Spleen (tissue), 11 donors: ENCODE results near the gene NARS2. TPM values are rescaled to one million over a fixed set of nuclear protein-coding genes. Genes with fewer than 3 reads are reported as not detected.

Source experiments
- DNase-seq: peaks from one replicate; pipeline ENCODE4 v3.0.0-alpha.2; 2020
- H3K27ac ChIP-seq, 8 donors: fragments of 200-600 bp; sonication (generic) in 7 of 8; 1 replicate in 4 of 8; 2 replicates in 4 of 8; pipeline versions ENCODE4 v1.5.0 to v1.8.0; 2016 to 2021; ENCODE audit warnings: inconsistent platforms in 4 of 8, mild to moderate bottlenecking in 4 of 8, moderate library complexity in 1 of 8
- H3K27me3 ChIP-seq, 7 donors: fragments of 200-600 bp; sonication (generic) in 6 of 7; replicated peaks in 1 of 7; 1 replicate in 4 of 7; 2 replicates in 3 of 7; pipeline versions ENCODE4 v1.5.0 to v1.8.0; 2016 to 2021; ENCODE audit warnings: inconsistent platforms in 3 of 7, mild to moderate bottlenecking in 1 of 7
- H3K36me3 ChIP-seq, 6 donors: fragments of 200-600 bp; sonication (generic) in 5 of 6; 1 replicate in 4 of 6; 2 replicates in 2 of 6; pipeline versions ENCODE4 v1.5.0 to v1.8.0; 2016 to 2021; ENCODE audit warnings: inconsistent platforms in 2 of 6
- H3K4me1 ChIP-seq, 6 donors: fragments of 200-600 bp; sonication (generic) in 5 of 6; 1 replicate in 3 of 6; 2 replicates in 3 of 6; pipeline versions ENCODE4 v1.5.0 to v1.8.0; 2016 to 2021; ENCODE audit warnings: inconsistent platforms in 3 of 6
- H3K4me3 ChIP-seq, 8 donors: fragments of 200-600 bp; sonication (generic) in 7 of 8; 1 replicate in 4 of 8; 2 replicates in 4 of 8; pipeline versions ENCODE4 v1.5.0 to v1.8.0; 2016 to 2021; ENCODE audit warnings: inconsistent platforms in 4 of 8, mild to moderate bottlenecking in 4 of 8, moderate library complexity in 2 of 8
- H3K9me3 ChIP-seq, 8 donors: fragments of 200-600 bp; sonication (generic) in 7 of 8; 1 replicate in 4 of 8; 2 replicates in 4 of 8; pipeline versions ENCODE4 v1.5.0 to v1.8.0; 2016 to 2021; ENCODE audit warnings: inconsistent platforms in 4 of 8
- POLR2A ChIP-seq, 3 donors: fragments of 450-650 bp; IDR thresholded peaks; one replicate each; pipeline ENCODE4 v1.5.1; 2017; ENCODE audit warnings: antibody characterized with exemption in 3 of 3, mild to moderate bottlenecking in 1 of 3
- POLR2AphosphoS5 ChIP-seq, 3 donors: sonication (generic); formaldehyde crosslinking; IDR thresholded peaks; one replicate each; pipeline ENCODE4 v1.5.1; 2017; ENCODE audit warnings: antibody characterized with exemption in 3 of 3
- WGBS, 5 donors: extraction: QIAGEN DNeasy Blood & Tissue Kit in 3 of 5; methylation state at CpG; one replicate each; pipeline versions ENCODE4 v1.1.5 to v1.1.7; 2013 to 2018; 5-methylcytosine and 5-hydroxymethylcytosine counted together
- intact Hi-C: fragments of 100-400 bp; cut with DNase I; formaldehyde crosslinking; loops from one replicate; pipeline ENCODE4 v1.15.0; 2023; ENCODE audit warnings: low total_unique reads
- polyA plus RNA-seq, 3 donors: library from polyadenylated mRNA; stranded (reverse); fragments of 200-250 nt; gene quantifications; one replicate each; pipeline ENCODE4 v1.2.1, GENCODE V29; 2013
- total RNA-seq, 7 donors: library from RNA; depleted of rRNA in 3 of 7; stranded (reverse); fragments of >200 nt in 3 of 7; fragmentation: NEBNext Ultra II Directional in 4 of 7; extraction: Animal tissue kit (Norgen Biotek cat#: 25700) in 4 of 7; gene quantifications; one replicate each; pipeline versions ENCODE4 v1.1.0 to v1.2.1, GENCODE V29; 2016 to 2021
- TF ChIP-seq, protein P1 (sequence below), 11 experiments: fragments of 200-600 bp in 7 of 11; fragments of 450-650 bp in 4 of 11; sonication (generic) in 4 of 11; IDR thresholded peaks in 8 of 11; conservative IDR thresholded peaks in 3 of 11; 1 replicate in 7 of 11; 2 replicates in 4 of 11; pipeline versions ENCODE4 v1.4.0 to v1.8.0; 2016 to 2021; ENCODE audit warnings: antibody characterized with exemption in 11 of 11, inconsistent platforms in 4 of 11, mild to moderate bottlenecking in 1 of 11
- donor health status: healthy with polysubstance abuse.
- donor health status: DM: no; HTN: no; CAD: no; lungs with moderate emphysema.
- donor health status: DM: no; HTN: no; CAD: no.
- donor health status: Bipolar disorder and iron deficiency.
- donor health status: healthy.
- donor health status: DM: no; HTN: no; CAD: no.
- donor health status: DM: yes; HTN: yes; CAD: no.

Gene NARS2
- total and polyA plus RNA-seq, 10 donors = 11.2 to 19.7 (median 14.6) TPM

DNA sequence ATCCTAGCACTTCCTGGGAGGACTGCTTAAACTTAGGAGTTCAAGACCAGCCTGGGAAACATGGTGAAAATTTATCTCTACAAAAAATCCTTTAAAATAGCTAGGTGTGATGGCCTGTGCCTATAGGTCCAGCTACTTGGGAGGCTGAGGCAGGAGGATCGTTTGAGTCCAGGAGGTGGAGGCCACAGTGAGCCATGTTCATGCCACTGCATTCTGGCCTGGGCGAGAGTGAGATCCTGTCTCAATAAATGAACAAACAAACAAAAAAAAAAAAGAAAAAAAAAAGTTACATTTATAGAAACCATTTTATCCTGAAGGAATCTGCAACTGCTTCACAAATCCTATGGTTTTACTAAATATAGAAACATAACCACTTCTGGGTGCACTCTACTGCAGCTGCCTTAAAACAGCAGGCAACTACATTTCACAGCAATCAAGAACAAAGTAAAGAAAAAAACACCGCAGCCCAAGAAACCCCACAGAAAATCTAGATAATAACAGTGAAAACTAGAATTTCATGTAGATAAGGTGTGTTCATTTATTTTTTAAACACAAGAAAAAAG, 81.2 kb downstream of the NARS2 start:
- Histone ChIP-seq H3K4me3 (no peak overlapping the region), H3K27me3 (no peaks in the 10 kb centered on the region), H3K4me1 (no peaks in the 10 kb centered on the region), H3K9me3 (no peaks in the 10 kb centered on the region), H3K27ac (no peak overlapping the region), H3K36me3 (peaks cover 0 to 26% (median 3%) of the 10 kb centered on the region in 6 donors)
- DNase-seq = no peak
- intact Hi-C loops = no loop called here
- WGBS, 5 donors = 92 to 95% (median 94%) methylated on average over 3 of the region's 3 CpGs
- TF ChIP-seq POLR2A (IDR thresholded peaks at IDR 0.05) = no peak
- TF ChIP-seq, protein P1, sequence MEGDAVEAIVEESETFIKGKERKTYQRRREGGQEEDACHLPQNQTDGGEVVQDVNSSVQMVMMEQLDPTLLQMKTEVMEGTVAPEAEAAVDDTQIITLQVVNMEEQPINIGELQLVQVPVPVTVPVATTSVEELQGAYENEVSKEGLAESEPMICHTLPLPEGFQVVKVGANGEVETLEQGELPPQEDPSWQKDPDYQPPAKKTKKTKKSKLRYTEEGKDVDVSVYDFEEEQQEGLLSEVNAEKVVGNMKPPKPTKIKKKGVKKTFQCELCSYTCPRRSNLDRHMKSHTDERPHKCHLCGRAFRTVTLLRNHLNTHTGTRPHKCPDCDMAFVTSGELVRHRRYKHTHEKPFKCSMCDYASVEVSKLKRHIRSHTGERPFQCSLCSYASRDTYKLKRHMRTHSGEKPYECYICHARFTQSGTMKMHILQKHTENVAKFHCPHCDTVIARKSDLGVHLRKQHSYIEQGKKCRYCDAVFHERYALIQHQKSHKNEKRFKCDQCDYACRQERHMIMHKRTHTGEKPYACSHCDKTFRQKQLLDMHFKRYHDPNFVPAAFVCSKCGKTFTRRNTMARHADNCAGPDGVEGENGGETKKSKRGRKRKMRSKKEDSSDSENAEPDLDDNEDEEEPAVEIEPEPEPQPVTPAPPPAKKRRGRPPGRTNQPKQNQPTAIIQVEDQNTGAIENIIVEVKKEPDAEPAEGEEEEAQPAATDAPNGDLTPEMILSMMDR (IDR thresholded peaks at IDR 0.05 in 8 of 11, conservative IDR thresholded peaks at IDR 0.05 in 3 of 11) = no peak
- no peak for TF ChIP-seq POLR2AphosphoS5 (IDR thresholded peaks at IDR 0.05)

DNA sequence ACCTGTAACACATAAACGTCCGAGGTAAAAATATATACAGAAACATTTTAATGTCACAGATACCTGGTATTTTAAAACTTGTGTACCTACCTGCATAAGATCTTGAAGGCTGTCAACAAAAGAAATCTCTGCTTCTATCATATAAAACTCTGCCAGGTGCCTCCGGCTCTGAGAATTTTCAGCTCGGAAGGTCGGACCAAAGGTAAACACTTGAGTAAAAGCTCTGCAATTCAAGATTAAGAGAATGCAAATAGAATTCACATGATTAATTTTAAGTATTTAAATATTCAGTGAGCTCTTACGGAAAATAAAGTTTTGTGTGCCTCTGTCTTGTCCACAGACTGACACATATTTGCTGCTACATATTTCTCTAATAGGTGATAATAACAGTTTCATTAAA, 81.7 kb downstream of the NARS2 start:
- peaks cover 0 to 31% (median 3%) of the 10 kb centered on the region in 6 donors for H3K36me3 ChIP-seq
- no peaks in the 10 kb centered on the region for H3K27me3 ChIP-seq
- no peak overlapping the region for H3K4me3 ChIP-seq
- H3K27ac ChIP-seq = no peak overlapping the region
- DNase-seq = no peak
- TF ChIP-seq POLR2A (IDR thresholded peaks at IDR 0.05) (no peak), POLR2AphosphoS5 (IDR thresholded peaks at IDR 0.05) (no peak)
- TF ChIP-seq, protein P1 (IDR thresholded peaks at IDR 0.05 in 8 of 11, conservative IDR thresholded peaks at IDR 0.05 in 3 of 11) = no peak
- intact Hi-C loops = no loop called here
- WGBS, 5 donors = 90 to 97% (median 96%) methylated on average over 6 of the region's 6 CpGs
- H3K9me3 ChIP-seq = no peaks in the 10 kb centered on the region
- H3K4me1 ChIP-seq = no peaks in the 10 kb centered on the region

DNA sequence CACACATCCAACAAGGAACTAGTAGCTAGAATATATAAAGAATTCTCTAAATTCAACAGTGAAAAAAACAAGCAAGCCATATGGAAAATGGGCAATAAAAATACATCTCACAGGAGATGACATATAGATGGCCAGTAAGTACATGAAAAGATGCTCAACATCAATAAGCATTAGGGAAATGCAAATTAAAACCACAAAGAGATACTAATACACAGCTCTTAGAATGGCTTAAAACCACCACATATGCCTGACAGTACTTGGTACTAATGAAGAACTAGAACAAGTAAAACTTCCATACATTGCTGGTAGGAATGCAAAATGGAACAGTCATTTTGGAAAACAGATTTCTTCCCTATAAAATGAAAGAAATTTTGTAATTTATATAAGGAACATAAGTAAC, 85.5 kb downstream of the NARS2 start:
- no peak for DNase-seq
- Histone ChIP-seq H3K4me1 (no peaks in the 10 kb centered on the region), H3K27ac (no peak overlapping the region), H3K4me3 (no peak overlapping the region), H3K27me3 (no peaks in the 10 kb centered on the region), H3K9me3 (peaks cover 0 to 5% (median 0%) of the 10 kb centered on the region in 8 donors), H3K36me3 (peaks cover 0 to 55% (median 4%) of the 10 kb centered on the region in 6 donors)
- intact Hi-C loops = no loop called here
- TF ChIP-seq, protein P1 (IDR thresholded peaks at IDR 0.05 in 8 of 11, conservative IDR thresholded peaks at IDR 0.05 in 3 of 11) = no peak
- TF ChIP-seq POLR2A (IDR thresholded peaks at IDR 0.05) (no peak), POLR2AphosphoS5 (IDR thresholded peaks at IDR 0.05) (no peak)

DNA sequence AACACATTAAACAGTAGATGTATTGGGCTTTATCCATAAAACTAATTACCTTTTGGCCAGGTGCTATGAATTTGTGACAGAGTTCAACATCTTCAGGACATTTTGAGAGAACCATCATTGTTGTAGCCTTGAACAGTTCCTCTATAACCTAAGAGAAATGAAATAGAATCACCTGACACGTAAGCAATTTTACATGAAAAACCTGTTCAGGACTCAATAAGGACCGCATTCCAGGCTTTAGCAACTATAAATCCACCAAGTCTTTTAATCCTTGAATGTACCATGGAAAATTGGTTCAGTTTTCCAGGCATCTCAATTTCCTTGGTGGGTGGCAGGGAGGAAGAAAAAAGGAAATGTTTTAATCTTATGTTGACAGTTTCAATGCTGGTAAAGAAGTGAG, 96.1 kb downstream of the NARS2 start:
- peaks cover 0 to 33% (median 7%) of the 10 kb centered on the region in 6 donors for H3K36me3 ChIP-seq
- no peak overlapping the region for H3K4me3 ChIP-seq
- intact Hi-C loops = no loop called here
- H3K9me3 ChIP-seq = no peaks in the 10 kb centered on the region
- TF ChIP-seq, protein P1 (IDR thresholded peaks at IDR 0.05 in 8 of 11, conservative IDR thresholded peaks at IDR 0.05 in 3 of 11) = no peak
- TF ChIP-seq POLR2A (IDR thresholded peaks at IDR 0.05) (no peak), POLR2AphosphoS5 (IDR thresholded peaks at IDR 0.05) (no peak)
- H3K27ac ChIP-seq = no peak overlapping the region
- no peaks in the 10 kb centered on the region for H3K27me3 ChIP-seq
- 97 to 100% (median 98%) methylated on average over 2 of the region's 2 CpGs for WGBS, 5 donors
- no peak for DNase-seq
- no peaks in the 10 kb centered on the region for H3K4me1 ChIP-seq
